ENCODE measurements around the gene ZNF865.

- no peak for TF ChIP-seq ZNF274 (IDR thresholded peaks at IDR 0.05; ENCODE audit: low read depth, low read length)
- TF ChIP-seq SUZ12 (IDR thresholded peaks at IDR 0.05; ENCODE audit: extremely low read depth, insufficient read depth, insufficient read length) = no peak
- no peak for TF ChIP-seq YY1 (IDR thresholded peaks at IDR 0.05; ENCODE audit: insufficient read depth, insufficient read length)
These were observed 27.3 kb upstream of the ZNF865 start for GRCh38 chr19:55578031-55578760.

Measured in NT2/D1 (cell line).